Thoracic aorta (tissue), 2 donors: ENCODE data around the gene IFI30. TPM values are rescaled to one million over a fixed set of nuclear protein-coding genes. Genes with fewer than 3 reads are reported as not detected.

Experiments used
- ATAC-seq: fragments of 150-250 bp; one replicate; pipeline ENCODE4 v1.8.0; 2017; ENCODE audit warnings: low read depth; ENCODE audit not compliant: insufficient number of reproducible peaks, low FRiP score
- DNase-seq: peaks from one replicate; pipeline ENCODE4 v3.0.0-alpha.2; 2020; ENCODE audit warnings: low spot score
- H3K27ac ChIP-seq, 2 donors: fragments of 200-600 bp; sonication (generic); 1 replicate in 1 of 2; 2 replicates in 1 of 2; pipeline ENCODE4 v1.5.1; 2016; ENCODE audit warnings: mild to moderate bottlenecking in 2 of 2, moderate library complexity in 2 of 2
- H3K27me3 ChIP-seq: fragments of 200-600 bp; sonication (generic); replicated peaks from 2 replicates; pipeline ENCODE4 v1.6.0; 2016; ENCODE audit warnings: mild to moderate bottlenecking; ENCODE audit not compliant: insufficient read depth
- H3K36me3 ChIP-seq: fragments of 200-600 bp; sonication (generic); one replicate; pipeline ENCODE4 v1.5.1; 2016
- H3K4me1 ChIP-seq, 2 donors: fragments of 200-600 bp; sonication (generic); 1 replicate in 1 of 2; 2 replicates in 1 of 2; pipeline versions ENCODE4 v1.5.1 to v1.6.0; 2016; ENCODE audit warnings: low read depth in 2 of 2, mild to moderate bottlenecking in 1 of 2; ENCODE audit not compliant: control insufficient read depth in 1 of 2
- H3K4me3 ChIP-seq: fragments of 200-600 bp; sonication (generic); 2 replicates; pipeline ENCODE4 v1.5.1; 2016; ENCODE audit warnings: mild to moderate bottlenecking
- H3K9me3 ChIP-seq: fragments of 200-600 bp; sonication (generic); 2 replicates; pipeline ENCODE4 v1.5.1; 2016
- total RNA-seq, 2 donors: library from RNA; depleted of rRNA; stranded (reverse); fragments of >200 nt; gene quantifications; one replicate each; pipeline versions ENCODE4 v1.1.0 to v1.2.3, GENCODE V29; 2016
- TF ChIP-seq, protein P1 (sequence below): fragments of 200-600 bp; sonication (generic); IDR thresholded peaks from one replicate; pipeline ENCODE4 v1.5.1; 2019; ENCODE audit warnings: antibody characterized with exemption

The IFI30 gene
- total RNA-seq, 2 donors from 2014 or later = 59.4 to 72.3 TPM

DNA sequence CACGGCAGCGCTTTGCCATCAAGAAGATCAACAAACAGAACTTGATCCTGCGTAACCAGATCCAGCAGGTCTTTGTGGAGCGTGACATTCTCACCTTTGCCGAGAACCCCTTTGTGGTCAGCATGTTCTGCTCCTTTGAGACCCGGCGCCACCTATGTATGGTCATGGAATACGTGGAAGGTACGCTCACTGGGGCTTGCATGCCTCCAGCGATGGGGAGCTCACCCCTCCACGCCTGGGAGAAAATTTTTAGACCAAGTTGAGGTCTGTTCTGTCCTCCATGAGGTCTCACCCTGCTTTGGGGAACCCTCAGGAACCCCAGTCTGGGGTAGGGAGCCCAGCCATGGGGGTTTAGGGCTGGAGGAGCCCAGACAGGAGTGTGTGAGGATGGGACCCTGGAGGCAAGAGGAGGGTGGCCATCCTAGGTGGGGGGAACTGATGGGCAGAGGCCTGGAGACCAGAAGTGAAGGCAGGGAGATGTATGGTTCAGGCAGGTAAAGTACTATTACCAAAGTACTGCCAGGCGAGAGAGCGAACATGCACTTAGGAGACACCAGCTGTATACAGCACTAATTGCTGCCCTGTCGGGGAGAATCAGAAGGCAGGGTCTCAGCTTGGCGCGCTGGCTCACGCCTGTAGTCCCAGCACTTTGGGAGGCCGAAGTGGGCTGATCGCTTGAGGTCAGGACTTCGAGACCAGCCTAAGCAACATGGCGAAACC lies 42.9 kb upstream of the IFI30 start:
- no peak overlapping the region for H3K27ac ChIP-seq
- H3K36me3 ChIP-seq = peaks cover 29% of the 10 kb centered on the region
- no peaks in the 10 kb centered on the region for H3K9me3 ChIP-seq
- DNase-seq = no peak
- TF ChIP-seq, protein P1, sequence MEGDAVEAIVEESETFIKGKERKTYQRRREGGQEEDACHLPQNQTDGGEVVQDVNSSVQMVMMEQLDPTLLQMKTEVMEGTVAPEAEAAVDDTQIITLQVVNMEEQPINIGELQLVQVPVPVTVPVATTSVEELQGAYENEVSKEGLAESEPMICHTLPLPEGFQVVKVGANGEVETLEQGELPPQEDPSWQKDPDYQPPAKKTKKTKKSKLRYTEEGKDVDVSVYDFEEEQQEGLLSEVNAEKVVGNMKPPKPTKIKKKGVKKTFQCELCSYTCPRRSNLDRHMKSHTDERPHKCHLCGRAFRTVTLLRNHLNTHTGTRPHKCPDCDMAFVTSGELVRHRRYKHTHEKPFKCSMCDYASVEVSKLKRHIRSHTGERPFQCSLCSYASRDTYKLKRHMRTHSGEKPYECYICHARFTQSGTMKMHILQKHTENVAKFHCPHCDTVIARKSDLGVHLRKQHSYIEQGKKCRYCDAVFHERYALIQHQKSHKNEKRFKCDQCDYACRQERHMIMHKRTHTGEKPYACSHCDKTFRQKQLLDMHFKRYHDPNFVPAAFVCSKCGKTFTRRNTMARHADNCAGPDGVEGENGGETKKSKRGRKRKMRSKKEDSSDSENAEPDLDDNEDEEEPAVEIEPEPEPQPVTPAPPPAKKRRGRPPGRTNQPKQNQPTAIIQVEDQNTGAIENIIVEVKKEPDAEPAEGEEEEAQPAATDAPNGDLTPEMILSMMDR = no peak
- no peak for ATAC-seq
- no peak overlapping the region for H3K4me3 ChIP-seq
- no peaks in the 10 kb centered on the region for H3K27me3 ChIP-seq
- no peaks in the 10 kb centered on the region for H3K4me1 ChIP-seq

DNA sequence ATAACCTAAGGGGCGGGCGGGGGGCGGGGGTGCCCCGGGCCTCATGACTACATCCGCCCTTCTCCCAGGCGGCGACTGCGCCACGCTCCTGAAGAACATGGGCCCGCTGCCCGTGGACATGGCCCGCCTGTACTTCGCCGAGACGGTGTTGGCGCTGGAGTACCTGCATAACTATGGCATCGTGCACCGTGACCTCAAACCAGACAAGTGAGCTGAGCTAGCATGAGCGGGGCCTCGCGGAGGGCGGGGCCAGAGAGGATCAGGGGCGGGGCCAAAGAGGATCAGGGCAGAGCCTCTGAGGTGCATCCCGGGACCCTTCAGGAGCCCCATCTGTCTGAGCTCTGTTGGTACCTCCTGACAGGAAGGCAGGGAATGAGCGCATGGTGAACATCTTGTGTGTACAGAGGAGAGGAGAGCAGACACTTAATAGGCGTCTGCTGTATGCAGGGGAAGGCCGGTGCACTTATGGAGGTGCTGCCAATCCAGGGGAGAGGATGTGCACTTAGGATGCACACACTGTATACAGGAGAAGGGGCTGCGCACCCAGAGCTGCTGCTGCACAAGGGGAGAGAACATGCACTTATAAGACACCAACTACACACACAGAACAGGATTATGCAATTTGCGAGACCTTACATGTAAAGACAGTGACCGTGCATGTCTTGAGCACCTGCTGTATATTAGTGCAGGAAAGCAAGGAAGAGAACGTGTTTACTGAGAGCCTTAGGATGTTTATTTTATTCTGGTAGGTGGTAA lies 41.6 kb upstream of the IFI30 start:
- Histone ChIP-seq H3K27me3 (no peaks in the 10 kb centered on the region), H3K4me1 (no peaks in the 10 kb centered on the region), H3K36me3 (peaks cover 41% of the 10 kb centered on the region), H3K9me3 (no peaks in the 10 kb centered on the region), H3K27ac (no peak overlapping the region), H3K4me3 (no peak overlapping the region)
- DNase-seq (no peak), ATAC-seq (no peak)
- TF ChIP-seq, protein P1 = no peak

DNA sequence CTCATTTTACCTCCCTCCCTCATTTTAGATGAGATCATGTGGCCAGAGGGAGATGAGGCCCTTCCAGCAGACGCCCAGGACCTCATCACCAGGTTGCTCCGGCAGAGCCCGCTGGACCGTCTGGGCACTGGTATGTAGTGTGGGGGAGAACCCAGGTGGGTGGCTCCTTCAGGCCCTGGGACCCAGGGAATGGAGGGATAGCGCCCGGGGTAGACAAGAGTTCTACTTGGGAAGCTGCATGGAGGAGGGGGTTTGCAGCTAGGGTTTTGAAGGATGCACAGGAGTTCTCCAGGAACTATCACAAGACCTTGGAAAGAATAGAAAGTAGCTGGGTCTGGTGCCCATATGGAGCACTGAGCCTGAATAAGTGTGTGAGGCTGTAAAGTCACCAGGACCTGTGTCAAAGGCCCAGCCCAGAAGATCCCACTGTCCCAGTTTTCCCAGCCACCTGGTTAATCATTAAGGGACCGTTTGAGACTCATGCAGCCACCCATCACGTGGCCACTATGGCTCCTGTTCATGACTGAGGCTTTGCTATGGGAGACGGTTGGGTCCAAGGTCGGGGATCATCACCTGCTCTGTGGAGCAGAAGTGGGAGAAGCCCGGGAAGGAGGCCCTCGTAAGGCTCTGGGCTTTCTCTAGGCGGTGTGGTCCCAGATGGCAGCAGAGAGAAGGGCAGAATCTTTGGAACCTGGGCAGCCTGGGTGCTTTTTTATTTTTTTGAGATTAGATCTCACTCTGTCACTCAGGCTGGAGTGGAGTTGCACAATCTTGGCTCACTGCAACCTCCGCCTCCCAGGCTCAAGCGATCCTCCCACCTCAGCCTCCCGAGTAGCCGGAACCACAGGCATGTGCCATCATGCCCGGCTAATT lies 37.7 kb upstream of the IFI30 start:
- Histone ChIP-seq H3K4me3 (no peak overlapping the region), H3K36me3 (peaks cover 40% of the 10 kb centered on the region), H3K9me3 (no peaks in the 10 kb centered on the region), H3K27me3 (no peaks in the 10 kb centered on the region), H3K4me1 (no peaks in the 10 kb centered on the region), H3K27ac (no peak overlapping the region)
- no peak for ATAC-seq
- TF ChIP-seq, protein P1 = no peak
- no peak for DNase-seq

DNA sequence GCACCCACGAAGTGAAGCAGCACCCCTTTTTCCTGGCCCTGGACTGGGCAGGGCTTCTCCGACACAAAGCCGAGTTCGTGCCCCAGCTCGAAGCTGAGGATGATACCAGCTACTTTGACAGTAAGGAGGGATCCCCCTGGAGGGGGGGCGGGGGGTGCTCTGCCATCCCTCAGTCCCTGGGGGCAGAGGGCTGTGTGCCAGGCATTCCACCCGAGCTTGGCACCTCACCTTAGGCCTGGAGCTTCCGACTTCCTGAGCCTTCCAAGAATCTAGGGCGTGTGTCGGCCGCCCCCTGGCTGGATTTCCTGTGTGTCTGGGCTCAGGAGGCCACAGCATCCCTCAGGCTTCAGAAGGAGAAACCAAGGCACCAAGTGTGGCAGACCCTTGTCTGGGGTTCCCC lies 36.4 kb upstream of the IFI30 start:
- no peak overlapping the region for H3K4me3 ChIP-seq
- no peaks in the 10 kb centered on the region for H3K27me3 ChIP-seq
- ATAC-seq (no peak), DNase-seq (no peak)
- H3K27ac ChIP-seq = no peak overlapping the region
- TF ChIP-seq, protein P1 = no peak
- no peaks in the 10 kb centered on the region for H3K4me1 ChIP-seq
- peaks cover 44% of the 10 kb centered on the region for H3K36me3 ChIP-seq
- H3K9me3 ChIP-seq = no peaks in the 10 kb centered on the region
